NCI-H226 (cell line): ENCODE results near the gene ARHGEF7.

Experiments
- DNase-seq: peaks from one replicate; pipeline ENCODE4 v3.0.0-alpha.2; 2015

Gene ARHGEF7

GRCh38 chr13:111228262-111229144 is 113.4 kb downstream of the ARHGEF7 start:
- no peak for DNase-seq

GRCh38 chr13:111230385-111230930 is 115.3 kb downstream of the ARHGEF7 start:
- no peak for DNase-seq

GRCh38 chr13:111232191-111232590 is 117.1 kb downstream of the ARHGEF7 start:
- DNase-seq: no peak

- no peak for DNase-seq
Observed at GRCh38 chr13:111233080-111233479, 118.0 kb downstream of the ARHGEF7 start.

GRCh38 chr13:111239764-111240670 is 124.9 kb downstream of the ARHGEF7 start:
- DNase-seq: no peak

- DNase-seq: no peak
Observed at GRCh38 chr13:111241006-111241755, 126.1 kb downstream of the ARHGEF7 start.

- DNase-seq: no peak
Observed at GRCh38 chr13:111241862-111242261, 126.8 kb downstream of the ARHGEF7 start.

GRCh38 chr13:111242585-111242984 is 127.5 kb downstream of the ARHGEF7 start:
- no peak for DNase-seq

GRCh38 chr13:111243981-111244380 is 128.9 kb downstream of the ARHGEF7 start:
- DNase-seq: no peak

- DNase-seq: no peak
Observed at GRCh38 chr13:111245576-111246384, 130.7 kb downstream of the ARHGEF7 start.

GRCh38 chr13:111247552-111247951 is 132.4 kb downstream of the ARHGEF7 start:
- no peak for DNase-seq

- no peak for DNase-seq
Observed at GRCh38 chr13:111248822-111249221, 133.7 kb downstream of the ARHGEF7 start.

- no peak for DNase-seq
Observed at GRCh38 chr13:111249637-111250360, 134.7 kb downstream of the ARHGEF7 start.

- no peak for DNase-seq
Observed at GRCh38 chr13:111251646-111252445, 136.7 kb downstream of the ARHGEF7 start.

- no peak for DNase-seq
Observed at GRCh38 chr13:111252446-111253364, 137.6 kb downstream of the ARHGEF7 start.

GRCh38 chr13:111253365-111253872 is 138.3 kb downstream of the ARHGEF7 start:
- DNase-seq: no peak

- no peak for DNase-seq
Observed at GRCh38 chr13:111255228-111255790, 140.2 kb downstream of the ARHGEF7 start.

- DNase-seq: no peak
Observed at GRCh38 chr13:111256458-111256857, 141.3 kb downstream of the ARHGEF7 start.
